Body of pancreas (tissue), 4 donors: Measurements from ENCODE around the gene SIPA1L3. TPM values are rescaled to one million over a fixed set of nuclear protein-coding genes. Genes with fewer than 3 reads are reported as not detected.

Source experiments
- ATAC-seq: fragments of 150-250 bp; one replicate; pipeline ENCODE4 v1.9.1; 2016
- DNase-seq, 4 donors: peaks; one replicate each; pipeline ENCODE4 v3.0.0-alpha.2; 2019
- H3K27ac ChIP-seq, 4 donors: fragments of 200-600 bp; sonication (generic); 1 replicate in 3 of 4; 2 replicates in 1 of 4; pipeline versions ENCODE4 v1.5.1 to v1.6.1; 2016 to 2019; ENCODE audit warnings: mild to moderate bottlenecking in 1 of 4, mixed read lengths in 1 of 4, moderate library complexity in 1 of 4
- H3K27me3 ChIP-seq, 2 donors: fragments of 200-600 bp; sonication (generic); one replicate each; pipeline ENCODE4 v1.6.0; 2016; ENCODE audit warnings: mild to moderate bottlenecking in 1 of 2
- H3K36me3 ChIP-seq, 2 donors: fragments of 200-600 bp; sonication (generic); replicated peaks in 1 of 2; 2 replicates each; pipeline ENCODE4 v1.5.1; 2016; ENCODE audit warnings: low read depth in 2 of 2; ENCODE audit not compliant: insufficient read depth in 1 of 2
- H3K4me1 ChIP-seq: fragments of 200-600 bp; sonication (generic); one replicate; pipeline ENCODE4 v1.6.0; 2016
- H3K4me3 ChIP-seq, 2 donors: fragments of 200-600 bp; sonication (generic); 1 replicate in 1 of 2; 2 replicates in 1 of 2; pipeline ENCODE4 v1.5.1; 2016 to 2019
- H3K9me3 ChIP-seq, 3 donors: fragments of 200-600 bp; sonication (generic); 1 replicate in 2 of 3; 2 replicates in 1 of 3; pipeline ENCODE4 v1.5.1; 2016
- POLR2A ChIP-seq, 3 donors: fragments of 450-650 bp; IDR thresholded peaks; one replicate each; pipeline ENCODE4 v1.6.1; 2016; ENCODE audit warnings: antibody characterized with exemption in 3 of 3, mild to moderate bottlenecking in 2 of 3
- WGBS, 2 donors: methylation state at CpG; one replicate each; pipeline ENCODE4 v1.1.5; 2017; 5-methylcytosine and 5-hydroxymethylcytosine counted together
- intact Hi-C: fragments of 100-400 bp; cut with DNase I; formaldehyde crosslinking; loops from one replicate; pipeline ENCODE4 v1.15.1; 2023
- total RNA-seq, 2 donors: library from RNA; depleted of rRNA; stranded (reverse); fragments of >200 nt; gene quantifications; one replicate each; pipeline ENCODE4 v1.1.0, GENCODE V29; 2016
- TF ChIP-seq, protein P1 (sequence below), 7 experiments: fragments of 450-650 bp in 4 of 7; fragments of 200-600 bp in 3 of 7; sonication (generic) in 3 of 7; IDR thresholded peaks; one replicate each; pipeline ENCODE4 v1.5.1; 2016 to 2019; ENCODE audit warnings: antibody characterized with exemption in 7 of 7

The SIPA1L3 gene
- total RNA-seq, 2 donors from 2014 or later = 41.5 to 62.0 TPM

DNA sequence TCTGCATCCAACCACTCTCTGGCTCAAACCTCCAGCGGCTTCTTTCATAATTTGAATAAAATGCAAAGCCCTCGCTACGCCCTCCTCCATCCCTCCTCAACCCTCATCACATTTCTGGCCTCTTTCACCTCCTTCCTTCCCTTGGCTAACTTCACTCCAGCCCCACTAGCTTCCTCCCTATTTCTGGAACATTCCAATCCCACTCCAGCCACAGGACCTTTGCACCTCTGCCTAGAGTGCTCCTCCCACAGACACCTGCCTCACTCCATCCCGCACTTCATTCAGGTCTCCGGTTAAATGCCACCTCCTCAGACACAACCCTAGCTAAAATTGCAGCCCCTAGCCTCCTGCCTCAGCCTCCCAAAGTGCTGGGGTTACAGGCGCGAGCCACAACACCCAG, 324.9 kb downstream of the SIPA1L3 start:
- H3K27me3 ChIP-seq = peaks cover 4 to 16% of the 10 kb centered on the region in 2 donors
- no peak overlapping the region for H3K4me3 ChIP-seq
- no peak overlapping the region for H3K27ac ChIP-seq
- H3K9me3 ChIP-seq = no peaks in the 10 kb centered on the region
- 76 to 82% methylated on average over 7 of the region's 7 CpGs for WGBS, 2 donors
- DNase-seq (no peak), ATAC-seq (no peak)
- TF ChIP-seq, protein P1, sequence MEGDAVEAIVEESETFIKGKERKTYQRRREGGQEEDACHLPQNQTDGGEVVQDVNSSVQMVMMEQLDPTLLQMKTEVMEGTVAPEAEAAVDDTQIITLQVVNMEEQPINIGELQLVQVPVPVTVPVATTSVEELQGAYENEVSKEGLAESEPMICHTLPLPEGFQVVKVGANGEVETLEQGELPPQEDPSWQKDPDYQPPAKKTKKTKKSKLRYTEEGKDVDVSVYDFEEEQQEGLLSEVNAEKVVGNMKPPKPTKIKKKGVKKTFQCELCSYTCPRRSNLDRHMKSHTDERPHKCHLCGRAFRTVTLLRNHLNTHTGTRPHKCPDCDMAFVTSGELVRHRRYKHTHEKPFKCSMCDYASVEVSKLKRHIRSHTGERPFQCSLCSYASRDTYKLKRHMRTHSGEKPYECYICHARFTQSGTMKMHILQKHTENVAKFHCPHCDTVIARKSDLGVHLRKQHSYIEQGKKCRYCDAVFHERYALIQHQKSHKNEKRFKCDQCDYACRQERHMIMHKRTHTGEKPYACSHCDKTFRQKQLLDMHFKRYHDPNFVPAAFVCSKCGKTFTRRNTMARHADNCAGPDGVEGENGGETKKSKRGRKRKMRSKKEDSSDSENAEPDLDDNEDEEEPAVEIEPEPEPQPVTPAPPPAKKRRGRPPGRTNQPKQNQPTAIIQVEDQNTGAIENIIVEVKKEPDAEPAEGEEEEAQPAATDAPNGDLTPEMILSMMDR (IDR thresholded peaks at IDR 0.05) = no peak
- TF ChIP-seq POLR2A (IDR thresholded peaks at IDR 0.05) = no peak
- peaks cover 10% of the 10 kb centered on the region for H3K4me1 ChIP-seq
- H3K36me3 ChIP-seq = no peaks in the 10 kb centered on the region
- intact Hi-C loops = loop anchor here (5.0 to 10.0 kb wide), 2 partner anchors 95 to 337 kb away; no protein-coding TSS in a partner anchor

DNA sequence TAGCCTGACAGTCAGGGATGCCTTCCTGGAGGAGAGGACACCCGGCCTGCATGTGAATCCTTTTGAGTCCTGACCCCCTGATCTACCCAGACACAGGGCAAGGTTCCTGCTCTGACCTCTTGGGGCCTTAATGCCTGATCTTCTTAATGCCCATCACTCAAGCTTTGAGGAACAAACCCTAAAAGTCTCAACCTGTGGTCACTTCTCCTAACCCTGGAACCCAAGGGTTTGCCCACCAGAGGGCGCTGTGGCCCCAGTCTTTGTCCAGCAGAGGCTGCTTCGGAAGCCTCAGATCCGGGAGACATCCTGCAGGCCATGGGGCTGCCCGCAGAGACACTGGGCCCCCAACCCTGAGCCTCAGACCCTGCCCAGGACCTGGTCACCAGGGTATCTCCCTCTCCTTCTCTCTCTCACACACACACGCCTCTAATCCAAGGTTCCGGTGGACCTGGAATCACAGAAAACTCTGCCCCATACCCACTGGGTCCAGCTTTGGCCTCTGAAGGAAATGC, 326.8 kb downstream of the SIPA1L3 start:
- 21 to 44% methylated on average over 4 to 7 of the region's 7 CpGs for WGBS, 2 donors
- TF ChIP-seq, protein P1 (IDR thresholded peaks at IDR 0.05) = peak; percentile 56 to 76 (median 73)
- no peak for TF ChIP-seq POLR2A (IDR thresholded peaks at IDR 0.05)
- peak; percentile 79 to 83 (median 81) for DNase-seq
- H3K9me3 ChIP-seq = no peaks in the 10 kb centered on the region
- no peak overlapping the region for H3K27ac ChIP-seq
- H3K4me1 ChIP-seq = peaks cover 5% of the 10 kb centered on the region
- peaks cover 4 to 6% of the 10 kb centered on the region in 2 donors for H3K27me3 ChIP-seq
- intact Hi-C loops = loop anchor here (5.0 to 10.0 kb wide), 2 partner anchors 94 to 339 kb away; no protein-coding TSS in a partner anchor
- no peaks in the 10 kb centered on the region for H3K36me3 ChIP-seq
- H3K4me3 ChIP-seq = no peak overlapping the region
- peak; percentile 67 for ATAC-seq

- WGBS, 2 donors = 59 to 80% methylated on average over 4 of the region's 4 CpGs
- no peak overlapping the region for H3K27ac ChIP-seq
- no peaks in the 10 kb centered on the region for H3K9me3 ChIP-seq
- H3K4me3 ChIP-seq = no peak overlapping the region
- DNase-seq = no peak
- no peaks in the 10 kb centered on the region for H3K36me3 ChIP-seq
- TF ChIP-seq, protein P1 (IDR thresholded peaks at IDR 0.05) = no peak
- TF ChIP-seq POLR2A (IDR thresholded peaks at IDR 0.05) = no peak
- no peaks in the 10 kb centered on the region for H3K4me1 ChIP-seq
- intact Hi-C loops = loop anchor here (5.0 to 10.0 kb wide), 2 partner anchors 93 to 340 kb away; no protein-coding TSS in a partner anchor
- ATAC-seq = no peak
- H3K27me3 ChIP-seq = no peaks in the 10 kb centered on the region
Observed at GRCh38 chr19:38234615-38235014, 327.6 kb downstream of the SIPA1L3 start.

DNA sequence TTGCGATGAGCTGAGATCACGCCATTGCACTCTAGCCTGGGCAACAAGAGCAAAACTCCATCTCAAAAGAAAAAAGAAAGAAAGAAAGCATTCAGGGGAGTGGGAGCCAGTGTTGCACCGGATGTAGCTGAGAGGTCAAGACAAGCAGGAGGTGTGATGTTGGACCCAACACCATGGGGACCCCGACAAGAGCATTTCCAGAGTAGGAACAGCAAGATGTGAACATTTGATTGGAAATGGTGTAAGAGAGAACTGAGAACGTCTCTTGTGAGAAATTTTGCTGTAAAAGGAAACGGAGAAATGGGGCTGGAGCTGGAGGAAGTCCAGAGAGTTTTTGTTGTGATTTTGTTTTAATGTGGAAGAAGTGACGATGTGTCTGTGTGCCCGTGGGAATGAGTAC, 332.8 kb downstream of the SIPA1L3 start:
- Histone ChIP-seq H3K27me3 (no peaks in the 10 kb centered on the region), H3K27ac (no peak overlapping the region), H3K4me3 (no peak overlapping the region), H3K4me1 (no peaks in the 10 kb centered on the region), H3K9me3 (no peaks in the 10 kb centered on the region), H3K36me3 (no peaks in the 10 kb centered on the region)
- ATAC-seq (no peak), DNase-seq (no peak)
- 60 to 62% methylated on average over 8 of the region's 8 CpGs for WGBS, 2 donors
- intact Hi-C loops = loop anchor here (10.0 kb wide), 1 partner anchor 345 kb away; no protein-coding TSS in a partner anchor
- TF ChIP-seq, protein P1 (IDR thresholded peaks at IDR 0.05) = no peak

DNA sequence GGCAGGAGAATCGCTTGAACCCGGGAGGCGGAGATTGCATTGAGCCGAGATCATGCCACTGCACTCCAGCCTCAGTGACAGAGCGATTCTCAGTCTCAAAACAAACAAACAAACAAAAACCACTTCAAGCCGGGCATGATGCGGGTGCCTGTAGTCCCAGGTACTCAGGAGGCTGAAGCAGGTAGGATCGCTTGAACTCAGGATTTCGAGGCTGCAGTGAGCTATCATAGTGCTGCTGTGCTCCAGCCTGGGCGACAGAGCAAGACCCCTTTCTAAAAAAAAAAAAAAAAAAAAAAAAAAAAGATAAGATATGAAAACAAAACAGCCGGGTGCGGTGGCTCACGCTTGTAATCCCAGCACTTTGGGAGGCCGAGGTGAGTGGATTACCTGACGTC, 336.3 kb downstream of the SIPA1L3 start:
- DNase-seq (no peak), ATAC-seq (no peak)
- Histone ChIP-seq H3K27ac (no peak overlapping the region), H3K27me3 (no peaks in the 10 kb centered on the region), H3K9me3 (no peaks in the 10 kb centered on the region), H3K4me1 (no peaks in the 10 kb centered on the region), H3K36me3 (no peaks in the 10 kb centered on the region), H3K4me3 (no peak overlapping the region)
- intact Hi-C loops = loop anchor here (2.0 kb wide), 1 partner anchor 92 kb away; the partner anchor contains the start of gene CATSPERG
- no peak for TF ChIP-seq POLR2A (IDR thresholded peaks at IDR 0.05)
- TF ChIP-seq, protein P1 (IDR thresholded peaks at IDR 0.05) = no peak
- WGBS, 2 donors = 23 to 44% methylated on average over 10 to 15 of the region's 15 CpGs
